Right ventricle myocardium superior (tissue), 1 donor: ENCODE measurements around the gene ITPKC. TPM values are rescaled to one million over a fixed set of nuclear protein-coding genes. Genes with fewer than 3 reads are reported as not detected.
"Not testable (repeated sequence)": the region's sequence is repeated elsewhere in the genome, so short reads cannot be mapped to it uniquely, and the experiment has no call there.

Experiments used
- ATAC-seq: fragments of 200-7000 bp; cut with Tn5 transposase; one replicate; pipeline ENCODE4 v1.9.1; 2020; ENCODE audit warnings: mild to moderate bottlenecking; ENCODE audit not compliant: poor library complexity
- DNase-seq: peaks from one replicate; pipeline ENCODE4 v3.0.0-alpha.2; 2020
- intact Hi-C: fragments of 100-400 bp; cut with DNase I; formaldehyde crosslinking; loops from one replicate; pipeline ENCODE4 v1.11.2; 2022
- total RNA-seq: library from RNA; stranded (reverse); fragmentation: NEBNext Ultra II Directional; extraction: Animal tissue kit (Norgen Biotek cat#: 25700); gene quantifications from one replicate; pipeline ENCODE4 v1.2.1, GENCODE V29; 2021
- donor health status: DM: no; HTN: yes; CAD: no; lungs with severe emphysema.

ITPKC gene
- total RNA-seq, 1 donor from 2014 or later, result 14.7 TPM

DNA sequence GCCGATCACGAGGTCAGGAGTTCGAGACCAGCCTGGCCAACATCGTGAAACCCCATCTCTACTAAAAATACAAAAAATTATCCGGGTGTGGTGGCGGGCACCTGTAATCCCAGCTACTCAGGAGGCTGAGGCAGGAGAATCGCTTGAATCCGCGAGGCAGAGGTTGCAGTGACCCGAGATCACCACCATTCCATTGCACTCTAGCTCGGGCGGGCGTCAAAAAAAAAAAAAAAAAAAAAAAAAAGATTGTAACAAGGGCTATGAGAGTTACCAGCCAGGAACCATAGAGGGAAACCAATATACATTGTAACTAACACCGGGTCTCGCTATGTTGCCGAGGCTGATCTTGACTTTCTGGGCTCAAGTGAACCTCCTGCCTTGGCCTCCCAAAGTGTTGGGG, 15.4 kb downstream of the ITPKC start:
- intact Hi-C loops, ATAC-seq: not testable (repeated sequence)
- DNase-seq, result peak; percentile 4

- DNase-seq, result peak; percentile 20
- intact Hi-C loops, result no loop called here
- ATAC-seq, result no peak
Observed at GRCh38 chr19:40733149-40733548, 16.2 kb downstream of the ITPKC start.

GRCh38 chr19:40735013-40735771, 18.3 kb downstream of the ITPKC start:
- intact Hi-C loops, result no loop called here
- ATAC-seq (no peak), DNase-seq (no peak)

GRCh38 chr19:40736661-40737060, 19.7 kb downstream of the ITPKC start:
- ATAC-seq (no peak), DNase-seq (peak; percentile 19)

DNA sequence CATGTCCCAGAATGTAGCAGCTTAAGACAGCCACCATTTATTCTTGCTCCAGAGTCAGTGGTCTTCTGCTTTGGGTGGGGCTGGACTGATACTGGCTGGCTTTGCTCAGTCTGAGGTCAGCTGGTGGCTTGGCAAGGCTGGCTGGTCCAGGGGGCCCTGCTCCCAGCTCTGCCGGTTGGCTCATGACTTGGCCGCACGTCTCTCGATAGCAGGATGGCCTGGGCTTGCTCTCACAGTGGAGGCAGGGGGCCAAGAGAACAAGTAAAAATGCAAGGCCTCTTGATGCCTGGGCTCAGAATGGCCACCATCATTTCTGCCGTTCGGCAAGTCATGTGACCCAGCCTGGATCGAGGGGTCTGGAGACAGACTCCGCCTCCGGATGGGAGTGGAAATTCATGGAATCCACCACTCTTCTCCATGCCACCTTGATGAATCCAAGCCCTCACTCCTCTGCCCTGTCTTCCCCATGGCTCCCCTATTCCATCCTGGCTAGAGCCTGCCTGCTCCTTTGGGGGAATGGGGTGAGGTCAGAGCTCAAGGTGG, 20.3 kb downstream of the ITPKC start:
- intact Hi-C loops, result no loop called here
- peak; percentile 45 for ATAC-seq
- peak; percentile 63 for DNase-seq

More at GRCh38 chr19:40736661-40737060, 19.7 kb downstream of the ITPKC start:
- intact Hi-C loops, result no loop called here

GRCh38 chr19:40739030-40739839, 22.3 kb downstream of the ITPKC start:
- DNase-seq (peak; percentile 35), ATAC-seq (no peak)
- intact Hi-C loops, result no loop called here

GRCh38 chr19:40739871-40740703, 23.2 kb downstream of the ITPKC start:
- intact Hi-C loops, result no loop called here
- DNase-seq, result peak; percentile 35
- peak; percentile 14 for ATAC-seq

DNA sequence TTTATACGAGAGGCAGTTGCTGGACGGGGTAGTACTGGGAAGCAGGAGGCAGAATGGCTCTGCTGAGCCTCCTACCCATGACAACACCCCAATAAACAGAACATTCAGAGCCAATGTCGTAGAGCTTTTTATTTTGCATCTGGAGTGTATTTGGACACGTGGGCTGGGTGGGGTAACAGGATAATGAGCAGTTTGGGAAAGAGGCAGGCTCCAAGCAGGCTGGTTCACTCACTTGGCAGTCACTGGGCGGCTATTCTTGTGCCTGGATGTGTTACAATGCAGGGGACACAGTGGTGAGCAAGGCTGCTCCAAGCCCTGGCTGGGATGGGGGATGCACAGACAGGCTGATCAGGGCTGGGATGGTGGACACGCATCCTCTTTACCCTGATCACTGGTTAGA, 23.8 kb downstream of the ITPKC start:
- intact Hi-C loops, result no loop called here
- peak; percentile 68 for DNase-seq
- peak; percentile 76 for ATAC-seq

GRCh38 chr19:40741527-40742390, 24.8 kb downstream of the ITPKC start:
- ATAC-seq (no peak), DNase-seq (peak; percentile 35)

DNA sequence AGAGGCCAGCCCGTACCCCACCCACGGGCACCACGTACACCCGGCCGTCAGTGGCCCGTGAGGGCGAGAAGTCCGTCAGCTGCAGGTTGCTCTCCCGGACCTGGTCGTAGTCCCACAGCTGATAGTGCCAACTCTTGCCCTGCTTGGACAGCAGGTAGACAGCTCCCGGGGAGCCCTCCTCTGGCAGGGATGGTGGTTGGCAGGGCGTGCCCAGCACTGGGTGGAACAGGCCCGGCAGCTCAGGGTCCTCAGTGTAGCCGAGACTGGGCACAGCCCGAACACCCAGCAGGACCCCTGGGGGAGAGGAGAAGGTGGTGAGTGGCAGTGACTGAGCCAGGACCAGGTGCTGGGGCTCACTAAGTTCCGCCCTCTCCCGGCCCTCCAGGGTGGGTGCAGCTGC, 25.6 kb downstream of the ITPKC start:
- peak; percentile 42 for DNase-seq
- intact Hi-C loops, result no loop called here
- peak; percentile 17 for ATAC-seq

More at GRCh38 chr19:40741527-40742390, 24.8 kb downstream of the ITPKC start:
- intact Hi-C loops, result no loop called here

- ATAC-seq (no peak), DNase-seq (peak; percentile 17)
- intact Hi-C loops, result no loop called here
Observed at GRCh38 chr19:40742886-40743285, 26.0 kb downstream of the ITPKC start.

DNA sequence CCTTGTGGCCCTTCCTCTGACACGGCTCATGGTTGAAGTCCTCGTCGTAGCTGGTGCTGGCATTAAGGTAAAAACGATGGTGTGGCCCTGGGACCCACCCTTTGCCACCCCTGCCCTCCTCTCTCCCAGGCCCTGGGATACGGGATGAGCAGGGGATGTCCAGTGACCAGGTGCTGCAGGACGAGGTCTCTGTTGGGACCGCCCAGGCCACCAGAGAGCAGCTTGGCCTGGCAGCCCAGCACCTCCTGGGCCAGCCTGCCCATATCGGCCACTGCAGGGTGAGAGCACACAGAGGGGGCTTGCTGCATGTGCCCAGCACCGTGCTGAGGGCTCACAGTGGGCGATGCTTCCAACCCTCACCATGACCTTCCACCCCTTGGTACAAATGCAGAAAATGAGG, 27.0 kb downstream of the ITPKC start:
- DNase-seq (no peak), ATAC-seq (no peak)
- intact Hi-C loops, result no loop called here

DNA sequence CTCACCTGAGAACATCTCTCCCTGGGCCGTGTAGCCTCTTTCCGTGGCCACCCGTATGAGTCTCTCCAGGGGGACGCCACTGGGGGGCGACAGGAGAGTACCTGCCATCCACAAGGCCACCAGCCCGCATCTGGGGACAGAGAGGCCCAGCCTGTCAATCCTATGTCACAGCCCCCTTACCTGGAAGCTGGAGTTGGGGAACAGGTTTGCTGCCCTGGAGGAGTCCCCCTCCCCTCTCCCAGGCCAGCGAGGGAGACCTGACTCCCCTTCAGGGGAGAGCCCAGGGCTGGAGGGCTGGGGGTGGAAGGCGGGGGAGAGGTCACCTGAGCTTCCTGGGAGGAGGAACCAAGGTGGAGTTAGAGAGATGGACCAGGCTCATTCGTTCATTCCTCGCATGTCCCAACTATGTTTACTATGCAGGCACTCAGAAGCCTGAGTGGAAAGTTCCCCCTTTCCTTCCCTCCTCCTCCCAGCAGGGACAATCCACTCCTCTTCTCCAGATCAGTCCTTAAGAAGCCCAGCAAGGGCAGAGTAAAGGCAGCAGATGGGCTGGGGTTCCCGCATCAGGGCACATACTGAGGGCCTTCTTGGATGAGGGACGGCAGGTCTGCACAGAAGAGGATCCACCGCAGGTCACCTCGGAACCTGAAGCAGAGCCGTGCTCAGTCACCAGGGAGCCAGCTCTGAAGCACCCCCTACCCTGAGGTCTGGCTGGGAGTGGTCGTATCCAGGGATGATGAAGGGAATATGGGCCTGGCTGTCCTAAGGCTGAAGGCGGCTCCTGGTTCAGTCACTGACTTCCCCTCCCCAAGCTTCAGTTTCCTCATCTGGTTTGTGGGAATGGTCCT, 27.9 kb downstream of the ITPKC start:
- intact Hi-C loops, result no loop called here
- DNase-seq (peak; percentile 47), ATAC-seq (no peak)

GRCh38 chr19:40745402-40745780, 28.5 kb downstream of the ITPKC start:
- DNase-seq, result no peak
- intact Hi-C loops, result no loop called here
- no peak for ATAC-seq

- ATAC-seq (no peak), DNase-seq (peak; percentile 24)
- intact Hi-C loops, result no loop called here
Observed at GRCh38 chr19:40747536-40747935, 30.6 kb downstream of the ITPKC start.

- ATAC-seq, result peak; percentile 95
- peak; percentile 99 for DNase-seq
- intact Hi-C loops, result no loop called here
Observed at GRCh38 chr19:40750058-40750873, 33.4 kb downstream of the ITPKC start, which contains the start of gene ACTMAP. Gene ACTMAP, minus strand, starts transcription at chr19:40750477. Its CDS starts 674 bp downstream, at chr19:40749803.
